GM12878 (cell line): ENCODE results near the gene KAT2A. TPM values are rescaled to one million over a fixed set of nuclear protein-coding genes. Genes with fewer than 3 reads are reported as not detected.

Experiments
- ATAC-seq: fragments of 200-7000 bp; cut with Tn5 transposase; 3 replicates; pipeline ENCODE4 v1.9.1; 2020; ENCODE audit warnings: mild to moderate bottlenecking, moderate library complexity
- BruUV-seq: library from RNA; stranded (reverse); fragments of 400-500 nt; replicated peaks from 2 replicates; lab custom pipeline; 2021; lab: Mats Ljungman, UMichigan
- CTCF ChIA-PET: fragments of 300-600 bp; sonication (Branson Sonifier 250); formaldehyde crosslinking; extraction: SDS; loops from one replicate; lab custom pipeline; 2021; ENCODE audit warnings: inconsistent platforms; lab: Yijun Ruan, JAX
- POLR2A ChIA-PET: fragments of 350-600 bp; formaldehyde crosslinking; extraction: SDS; loops from one replicate; lab custom pipeline; 2021; ENCODE audit warnings: inconsistent platforms; lab: Charles Lee
- RAD21 ChIA-PET: fragments of 300-600 bp; sonication (Branson Sonifier 250); formaldehyde crosslinking; loops from one replicate; lab custom pipeline; 2023; ENCODE audit warnings: antibody characterized with exemption; ENCODE audit not compliant: unreplicated experiment; lab: Charles Lee
- SMC1A ChIA-PET: fragments of 300-600 bp; sonication (Branson Sonifier 250); formaldehyde crosslinking; loops from one replicate; lab custom pipeline; 2023; ENCODE audit not compliant: unreplicated experiment, uncharacterized antibody; lab: Charles Lee
- DNase-seq: peaks from one replicate; pipeline ENCODE4 v3.0.0-alpha.2; 2011; ENCODE audit warnings: low read depth, low spot score
- FAIRE-seq: peaks from 3 replicates; lab custom pipeline; 2011; peaks lifted over from hg19 to GRCh38; lab: Jason Lieb, UNC
- H2AFZ ChIP-seq: 2 replicates; pipeline ENCODE4 v1.6.0; 2011; ENCODE audit warnings: low read depth, low read length, control low read depth; ENCODE audit not compliant: control insufficient read depth
- H3K27ac ChIP-seq: 2 replicates; pipeline ENCODE4 v1.5.1; 2011; ENCODE audit warnings: control low read depth; ENCODE audit not compliant: control insufficient read depth, insufficient read depth
- H3K27me3 ChIP-seq, 2 experiments: replicated peaks in 1 of 2; 2 replicates each; pipeline versions ENCODE4 v1.6.0 to v1.6.1; 2011; ENCODE audit warnings: low read length in 1 of 2; ENCODE audit not compliant: control insufficient read depth in 2 of 2, insufficient read depth in 2 of 2
- H3K36me3 ChIP-seq, 2 experiments: 2 replicates each; pipeline ENCODE4 v1.5.1; 2011; ENCODE audit warnings: low read length in 1 of 2; ENCODE audit not compliant: control insufficient read depth in 2 of 2, insufficient read depth in 2 of 2
- H3K4me1 ChIP-seq: 2 replicates; pipeline ENCODE4 v1.6.1; 2011; ENCODE audit warnings: mild to moderate bottlenecking, low read length, moderate library complexity, mixed read lengths; ENCODE audit not compliant: control insufficient read depth, insufficient read depth
- H3K4me2 ChIP-seq: 2 replicates; pipeline ENCODE4 v1.6.0; 2011; ENCODE audit warnings: control low read depth; ENCODE audit not compliant: control insufficient read depth, insufficient read depth
- H3K4me3 ChIP-seq: fragments of 200-600 bp; sonication (generic); 2 replicates; pipeline ENCODE4 v1.5.1; 2016
- H3K79me2 ChIP-seq: 2 replicates; pipeline ENCODE4 v1.6.0; 2011; ENCODE audit warnings: low read length; ENCODE audit not compliant: control insufficient read depth, insufficient read depth
- H3K9ac ChIP-seq: 2 replicates; pipeline ENCODE4 v1.8.0; 2011; ENCODE audit warnings: low read length, control low read depth, mixed read lengths; ENCODE audit not compliant: control insufficient read depth, insufficient read depth
- H3K9me3 ChIP-seq: replicated peaks from 3 replicates; pipeline ENCODE4 v1.5.1; 2011; ENCODE audit warnings: mild to moderate bottlenecking, low read length; ENCODE audit not compliant: control insufficient read depth, insufficient read depth
- H4K20me1 ChIP-seq: 2 replicates; pipeline ENCODE4 v1.6.0; 2011; ENCODE audit not compliant: control insufficient read depth, insufficient read depth
- CEBPZ ChIP-seq: fragments of 150-350 bp; IDR thresholded peaks from 2 replicates; pipeline ENCODE4 v1.6.1; 2016; ENCODE audit warnings: low read depth, low read length
- HDGF ChIP-seq: fragments of 450-650 bp; IDR thresholded peaks from 2 replicates; pipeline ENCODE4 v1.6.1; 2016; ENCODE audit warnings: antibody characterized with exemption
- MLLT1 ChIP-seq: fragments of 450-650 bp; IDR thresholded peaks from 2 replicates; pipeline ENCODE4 v1.6.1; 2016; ENCODE audit warnings: mild to moderate bottlenecking
- WGBS: methylation state at CpG from one replicate; pipeline ENCODE4 v1.1.6; 2016; ENCODE audit warnings: low lambda C conversion rate; ENCODE audit not compliant: insufficient replicate concordance, insufficient coverage; ENCODE audit errors: missing lambda C conversion rate; 5-methylcytosine and 5-hydroxymethylcytosine counted together
- in situ Hi-C: fragments of 300-500 bp; cut with MboI; formaldehyde crosslinking; loops from 9 replicates; pipeline ENCODE4 v1.14.3; 2018; ENCODE audit warnings: mixed read lengths
- intact Hi-C: fragments of 100-400 bp; cut with micrococcal nuclease; formaldehyde crosslinking; loops from one replicate; pipeline ENCODE4 v1.14.2; 2022; ENCODE audit not compliant: unreplicated experiment
- polyA plus RNA-seq, 11 experiments: library from polyadenylated mRNA; depleted of rRNA in 4 of 11; unstranded in 6 of 11; stranded (reverse) in 5 of 11; fragments of >200 nt; fragmentation: Nextera tagmentation in 4 of 11; fragmentation: Illumina TruSeq in 1 of 11; extraction: Ambion mirVana in 4 of 11; extraction: Trizol in 1 of 11; gene quantifications; 1 replicate in 1 of 11; 2 replicates in 10 of 11; pipeline versions ENCODE4 v1.2.1 to v1.2.3, GENCODE V29; 2011 to 2016; ENCODE audit warnings: inconsistent platforms in 2 of 11, missing spikeins in 2 of 11, low read depth in 1 of 11
- total RNA-seq, 4 experiments: library from RNA; depleted of rRNA in 3 of 4; stranded (reverse); fragments of >200 nt in 3 of 4; fragmentation: Illumina TruSeq in 1 of 4; extraction: Trizol in 1 of 4; gene quantifications; 2 replicates each; pipeline versions ENCODE4 v1.2.1 to v1.2.3, GENCODE V29; 2013 to 2021

The KAT2A gene
- total and polyA plus RNA-seq, 10 of the 15 experiments (the other 5 are each of a cell fraction or from before 2014, with no cell fraction given): 0.85 to 47.5 (median 14.6) TPM

- no peak for FAIRE-seq
- 97% methylated on average over 4 of the region's 4 CpGs for WGBS
- no peak for DNase-seq
- Histone ChIP-seq H3K9me3 (no peaks in the 10 kb centered on the region), H2AFZ (no peak overlapping the region), H3K36me3 (peaks cover 27 to 41% of the 10 kb centered on the region in 2 experiments)
- TF ChIP-seq MLLT1 (no peak), HDGF (0 out of 2 replicates have a peak, but pooled peaks have one; percentile 30), CEBPZ (no peak)
- TF ChIP-seq, all 136 proteins: peak for 1
- POLR2A ChIA-PET: interaction anchor here (1.3 to 1.9 kb wide), 3 partner anchors 10 to 50 kb away, joined by 3 to 5 read pairs (median 3); partner anchors contain the start of gene KAT2A
- intact Hi-C loops (no loop called here), in situ Hi-C loops (no loop called here)
- RAD21 ChIA-PET: interaction anchor here (0.6 kb wide), 1 partner anchor 29 kb away, joined by 3 read pairs; no protein-coding TSS in a partner anchor
- H3K4me2 ChIP-seq: no peak overlapping the region
- peaks cover 28% of the 10 kb centered on the region for H3K79me2 ChIP-seq
- H3K4me3 ChIP-seq: no peak overlapping the region
- no peak for ATAC-seq
- no peaks in the 10 kb centered on the region for H3K27me3 ChIP-seq
- peaks cover 18% of the 10 kb centered on the region; the same call in 1 of the 2 replicates for H4K20me1 ChIP-seq
- CTCF ChIA-PET: interaction anchor here (1.3 to 4.3 kb wide), 2 partner anchors 50 to 54 kb away, joined by 3 to 31 read pairs; partner anchors contain the start of genes HCRT and KCNH4
- SMC1A ChIA-PET: interaction anchor here (0.8 to 1.8 kb wide), 3 partner anchors 11 to 50 kb away, joined by 4 to 7 read pairs (median 6); partner anchors contain the start of gene KAT2A
- H3K4me1 ChIP-seq: peaks cover 24% of the 10 kb centered on the region
- no peak overlapping the region for H3K27ac ChIP-seq
- no peak overlapping the region for H3K9ac ChIP-seq
- no TSS peak for BruUV-seq
These were observed 10.1 kb upstream of the KAT2A start for GRCh38 chr17:42131232-42131631.
